ENCODE measurements around the gene PRLR.

- TF ChIP-seq EZH2 (IDR thresholded peaks at IDR 0.05; ENCODE audit: borderline replicate concordance, low read depth, low read length) (no peak), CREM (IDR thresholded peaks at IDR 0.05; ENCODE audit: low read depth) (no peak), POLR2A (conservative IDR thresholded peaks at IDR 0.05) (no peak), STAT6 (CRISPR knock-in tag; IDR thresholded peaks at IDR 0.05) (no peak), ARNT (IDR thresholded peaks at IDR 0.05) (no peak)
- TF ChIP-seq, protein P1, sequence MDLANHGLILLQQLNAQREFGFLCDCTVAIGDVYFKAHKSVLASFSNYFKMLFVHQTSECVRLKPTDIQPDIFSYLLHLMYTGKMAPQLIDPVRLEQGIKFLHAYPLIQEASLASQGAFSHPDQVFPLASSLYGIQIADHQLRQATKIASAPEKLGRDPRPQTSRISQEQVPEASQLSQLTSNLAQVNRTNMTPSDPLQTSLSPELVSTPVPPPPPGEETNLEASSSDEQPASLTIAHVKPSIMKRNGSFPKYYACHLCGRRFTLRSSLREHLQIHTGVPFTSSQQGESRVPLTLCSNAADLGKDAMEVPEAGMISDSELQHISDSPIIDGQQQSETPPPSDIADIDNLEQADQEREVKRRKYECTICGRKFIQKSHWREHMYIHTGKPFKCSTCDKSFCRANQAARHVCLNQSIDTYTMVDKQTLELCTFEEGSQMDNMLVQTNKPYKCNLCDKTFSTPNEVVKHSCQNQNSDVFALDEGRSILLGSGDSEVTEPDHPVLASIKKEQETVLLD (IDR thresholded peaks at IDR 0.05) = no peak
Observed at GRCh38 chr5:35010676-35011075, 219.6 kb downstream of the PRLR start.

Data from K562 (cell line).